Measurements from ENCODE around the gene SGCA.
A peak's percentile ranks its signal among the peaks of the same experiment; 100 is the strongest.

Gene SGCA

DNA sequence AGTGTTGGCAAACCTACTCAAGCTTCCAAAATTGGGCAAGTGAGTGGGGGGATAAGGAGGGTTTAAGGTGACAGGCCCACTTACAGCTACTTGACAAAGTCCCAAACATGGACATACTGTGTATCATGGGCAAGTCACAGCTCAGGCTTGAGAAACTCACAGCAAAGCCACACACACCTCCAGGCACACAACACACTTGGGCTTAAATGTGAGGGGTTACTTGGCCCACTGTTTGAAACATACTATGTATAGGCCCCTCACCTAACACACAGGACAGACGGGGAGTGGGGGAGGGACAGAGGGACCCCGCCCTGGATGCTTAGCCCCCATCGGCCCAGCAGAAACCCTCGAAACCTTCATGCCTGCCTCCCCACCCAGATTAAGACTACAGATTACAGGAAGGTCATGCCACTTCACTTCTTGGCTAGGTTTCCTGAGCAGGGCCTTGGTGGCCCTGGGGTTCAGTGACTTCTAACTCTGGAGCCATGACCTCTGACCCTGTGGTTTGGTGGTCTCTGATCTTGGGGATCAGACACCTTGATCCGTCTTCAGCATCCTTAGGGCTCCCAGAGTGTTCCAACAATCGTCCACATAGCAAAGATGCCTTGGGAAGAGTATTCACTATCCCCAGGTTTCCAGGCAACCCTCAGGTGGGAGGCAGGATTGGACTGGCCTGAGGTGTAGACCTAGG is 33.6 kb upstream of the SGCA start:
- Histone ChIP-seq H3K27ac (ENCODE audit: extremely low read depth, low read depth, low read length) (no peak overlapping the region), H3K4me1 (ENCODE audit: control insufficient read depth, insufficient read depth, low read length) (no peaks in the 10 kb centered on the region), H3K4me3 (ENCODE audit: low read depth, low read length) (no peak overlapping the region), H3K36me3 (ENCODE audit: control insufficient read depth in 2 of 2, insufficient read depth in 1 of 2, low read length in 2 of 2) (peaks cover 4 to 41% of the 10 kb centered on the region in 2 experiments; a peak in 2 of 3 replicates), H3K9me3 (ENCODE audit: control insufficient read depth, insufficient read depth, low read depth, low read length) (no peaks in the 10 kb centered on the region)
- POLR2A ChIA-PET = interaction anchor here (0.7 to 1.5 kb wide), 4 partner anchors 9 to 76 kb away, joined by 3 to 9 read pairs (median 4); partner anchors contain the start of gene ITGA3
- CTCF ChIA-PET = interaction anchor here (1.0 to 3.1 kb wide), 7 partner anchors 9 to 64 kb away, joined by 3 to 15 read pairs (median 4); partner anchors contain the start of gene PDK2
- TF ChIP-seq ZNF600 (tag by site-specific recombination; IDR thresholded peaks at IDR 0.05) (0 out of 2 replicates have a peak, but pooled peaks have one; percentile 12), ZNF146 (tag by site-specific recombination; IDR thresholded peaks at IDR 0.05) (no peak), ZEB2 (tag by site-specific recombination; IDR thresholded peaks at IDR 0.05) (0 out of 2 replicates have a peak, but pooled peaks have one; percentile 0), ZNF843 (tag by site-specific recombination; IDR thresholded peaks at IDR 0.05) (no peak), ZNF292 (tag by site-specific recombination; IDR thresholded peaks at IDR 0.05; ENCODE audit: borderline replicate concordance, low read depth) (no peak), SP7 (tag by site-specific recombination; IDR thresholded peaks at IDR 0.05) (no peak), ZNF239 (tag by site-specific recombination; IDR thresholded peaks at IDR 0.05) (no peak)
- TF ChIP-seq, protein P1, sequence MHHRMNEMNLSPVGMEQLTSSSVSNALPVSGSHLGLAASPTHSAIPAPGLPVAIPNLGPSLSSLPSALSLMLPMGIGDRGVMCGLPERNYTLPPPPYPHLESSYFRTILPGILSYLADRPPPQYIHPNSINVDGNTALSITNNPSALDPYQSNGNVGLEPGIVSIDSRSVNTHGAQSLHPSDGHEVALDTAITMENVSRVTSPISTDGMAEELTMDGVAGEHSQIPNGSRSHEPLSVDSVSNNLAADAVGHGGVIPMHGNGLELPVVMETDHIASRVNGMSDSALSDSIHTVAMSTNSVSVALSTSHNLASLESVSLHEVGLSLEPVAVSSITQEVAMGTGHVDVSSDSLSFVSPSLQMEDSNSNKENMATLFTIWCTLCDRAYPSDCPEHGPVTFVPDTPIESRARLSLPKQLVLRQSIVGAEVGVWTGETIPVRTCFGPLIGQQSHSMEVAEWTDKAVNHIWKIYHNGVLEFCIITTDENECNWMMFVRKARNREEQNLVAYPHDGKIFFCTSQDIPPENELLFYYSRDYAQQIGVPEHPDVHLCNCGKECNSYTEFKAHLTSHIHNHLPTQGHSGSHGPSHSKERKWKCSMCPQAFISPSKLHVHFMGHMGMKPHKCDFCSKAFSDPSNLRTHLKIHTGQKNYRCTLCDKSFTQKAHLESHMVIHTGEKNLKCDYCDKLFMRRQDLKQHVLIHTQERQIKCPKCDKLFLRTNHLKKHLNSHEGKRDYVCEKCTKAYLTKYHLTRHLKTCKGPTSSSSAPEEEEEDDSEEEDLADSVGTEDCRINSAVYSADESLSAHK (tag by site-specific recombination; IDR thresholded peaks at IDR 0.05) = peak; percentile 71; the same call in 1 of the 2 replicates

DNA sequence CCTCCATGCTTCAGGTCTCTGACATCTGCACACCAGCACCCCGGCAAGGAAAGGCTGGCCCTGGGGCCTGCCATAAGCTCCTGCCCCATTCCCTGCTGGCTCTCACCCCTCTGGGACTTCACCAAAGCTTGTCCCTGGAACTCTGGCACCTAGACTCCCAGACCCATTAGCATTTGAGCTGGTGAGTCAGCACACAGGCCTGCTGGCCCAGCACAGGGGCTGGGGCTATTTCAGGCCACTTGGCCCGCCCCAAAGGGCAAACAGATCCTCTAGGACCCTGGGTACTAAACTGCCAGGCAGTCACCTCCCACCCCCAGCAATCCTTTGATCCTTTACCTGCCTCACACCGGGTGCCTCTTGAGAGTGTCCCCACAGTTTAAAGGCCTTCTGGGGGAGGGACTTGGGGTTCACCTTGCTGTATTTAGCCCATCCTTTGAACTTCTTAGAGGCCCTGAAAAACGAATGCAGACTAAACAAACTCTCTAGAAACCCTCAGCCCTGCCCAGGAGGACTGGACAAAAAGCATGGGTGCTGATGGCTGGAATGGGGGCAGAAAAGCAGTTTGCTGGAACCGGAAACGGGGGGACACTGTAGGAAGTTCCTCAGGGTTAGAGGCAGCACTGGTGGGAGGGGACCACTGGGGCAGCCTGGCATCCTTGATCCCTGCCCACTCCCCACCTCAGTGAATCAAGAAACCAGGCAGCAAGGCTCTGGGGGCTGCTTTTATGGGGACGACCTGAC is 32.6 kb upstream of the SGCA start:
- Histone ChIP-seq H3K4me1 (ENCODE audit: control insufficient read depth, insufficient read depth, low read length) (no peaks in the 10 kb centered on the region), H3K27ac (ENCODE audit: extremely low read depth, low read depth, low read length) (no peak overlapping the region), H3K4me3 (ENCODE audit: low read depth, low read length) (no peak overlapping the region), H3K9me3 (ENCODE audit: control insufficient read depth, insufficient read depth, low read depth, low read length) (no peaks in the 10 kb centered on the region), H3K36me3 (ENCODE audit: control insufficient read depth in 2 of 2, insufficient read depth in 1 of 2, low read length in 2 of 2) (peaks cover 10 to 50% of the 10 kb centered on the region in 2 experiments)
- TF ChIP-seq IKZF3 (tag by site-specific recombination; IDR thresholded peaks at IDR 0.05) (peak; percentile 23; the same call in 1 of the 2 replicates), ZNF600 (tag by site-specific recombination; IDR thresholded peaks at IDR 0.05) (peak; percentile 45; the same call in 1 of the 2 replicates), ZNF404 (tag by site-specific recombination; IDR thresholded peaks at IDR 0.05) (no peak), SP2 (tag by site-specific recombination; IDR thresholded peaks at IDR 0.05) (peak; percentile 20; the same call in 1 of the 2 replicates), ZNF560 (tag by site-specific recombination; IDR thresholded peaks at IDR 0.05; ENCODE audit: borderline replicate concordance) (no peak), GLIS2 (tag by site-specific recombination; IDR thresholded peaks at IDR 0.05) (peak; percentile 49; the same call in 1 of the 2 replicates), ZBTB8A (tag by site-specific recombination; IDR thresholded peaks at IDR 0.05) (no peak), ZIC2 (tag by site-specific recombination; IDR thresholded peaks at IDR 0.05) (peak; percentile 20; the same call in 1 of the 2 replicates), KLF8 (tag by site-specific recombination; IDR thresholded peaks at IDR 0.05) (0 out of 2 replicates have a peak, but pooled peaks have one; percentile 17)
- TF ChIP-seq, protein P2, sequence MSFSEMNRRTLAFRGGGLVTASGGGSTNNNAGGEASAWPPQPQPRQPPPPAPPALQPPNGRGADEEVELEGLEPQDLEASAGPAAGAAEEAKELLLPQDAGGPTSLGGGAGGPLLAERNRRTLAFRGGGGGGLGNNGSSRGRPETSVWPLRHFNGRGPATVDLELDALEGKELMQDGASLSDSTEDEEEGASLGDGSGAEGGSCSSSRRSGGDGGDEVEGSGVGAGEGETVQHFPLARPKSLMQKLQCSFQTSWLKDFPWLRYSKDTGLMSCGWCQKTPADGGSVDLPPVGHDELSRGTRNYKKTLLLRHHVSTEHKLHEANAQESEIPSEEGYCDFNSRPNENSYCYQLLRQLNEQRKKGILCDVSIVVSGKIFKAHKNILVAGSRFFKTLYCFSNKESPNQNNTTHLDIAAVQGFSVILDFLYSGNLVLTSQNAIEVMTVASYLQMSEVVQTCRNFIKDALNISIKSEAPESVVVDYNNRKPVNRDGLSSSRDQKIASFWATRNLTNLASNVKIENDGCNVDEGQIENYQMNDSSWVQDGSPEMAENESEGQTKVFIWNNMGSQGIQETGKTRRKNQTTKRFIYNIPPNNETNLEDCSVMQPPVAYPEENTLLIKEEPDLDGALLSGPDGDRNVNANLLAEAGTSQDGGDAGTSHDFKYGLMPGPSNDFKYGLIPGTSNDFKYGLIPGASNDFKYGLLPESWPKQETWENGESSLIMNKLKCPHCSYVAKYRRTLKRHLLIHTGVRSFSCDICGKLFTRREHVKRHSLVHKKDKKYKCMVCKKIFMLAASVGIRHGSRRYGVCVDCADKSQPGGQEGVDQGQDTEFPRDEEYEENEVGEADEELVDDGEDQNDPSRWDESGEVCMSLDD (tag by site-specific recombination; IDR thresholded peaks at IDR 0.05) = peak; percentile 26; the same call in 1 of the 2 replicates
- POLR2A ChIA-PET = no interaction called here
- CTCF ChIA-PET = interaction anchor here (1.0 to 3.1 kb wide), 5 partner anchors 10 to 38 kb away, joined by 3 to 15 read pairs (median 4); partner anchors contain the start of gene PDK2
